GM12878 (cell line): ENCODE measurements around the gene TMEM97. TPM values are rescaled to one million over a fixed set of nuclear protein-coding genes. Genes with fewer than 3 reads are reported as not detected.

Source experiments
- BRCA1 ChIP-seq: IDR thresholded peaks from 2 replicates; pipeline ENCODE4 v1.6.1; 2011; ENCODE audit warnings: low read depth, low read length, improper control_type of control experiment
- CHD4 ChIP-seq: fragments of 200-600 bp; sonication (generic); IDR thresholded peaks from 2 replicates; pipeline ENCODE4 v1.6.1; 2016; ENCODE audit warnings: mild to moderate bottlenecking
- DPF2 ChIP-seq: fragments of 450-650 bp; IDR thresholded peaks from 2 replicates; pipeline ENCODE4 v1.6.1; 2017; ENCODE audit warnings: mild to moderate bottlenecking
- E2F8 ChIP-seq: fragments of 450-650 bp; IDR thresholded peaks from 2 replicates; pipeline ENCODE4 v1.6.1; 2018; ENCODE audit warnings: mild to moderate bottlenecking, low read depth, moderate library complexity; ENCODE audit not compliant: partially characterized antibody
- EGR1 ChIP-seq, 2 experiments: IDR thresholded peaks; 1 replicate in 1 of 2; 2 replicates in 1 of 2; pipeline ENCODE4 v1.6.1; 2011 to 2012; ENCODE audit warnings: low read depth in 2 of 2, low read length in 2 of 2, borderline replicate concordance in 1 of 2, mild to moderate bottlenecking in 1 of 2, moderate library complexity in 1 of 2
- FOS ChIP-seq: IDR thresholded peaks from 3 replicates; pipeline ENCODE4 v1.6.1; 2011; ENCODE audit warnings: borderline replicate concordance; ENCODE audit not compliant: insufficient read length; ENCODE audit errors: extremely low read depth
- FOXM1 ChIP-seq: IDR thresholded peaks from 2 replicates; pipeline ENCODE4 v1.6.1; 2012; ENCODE audit warnings: low read depth, mild to moderate bottlenecking, inconsistent platforms, low read length, moderate library complexity
- GATAD2B ChIP-seq: fragments of 450-650 bp; conservative IDR thresholded peaks from 2 replicates; pipeline ENCODE4 v1.6.1; 2017; ENCODE audit warnings: low read depth, mild to moderate bottlenecking, moderate library complexity
- HDAC6 ChIP-seq: fragments of 200-600 bp; sonication (generic); IDR thresholded peaks from one replicate; pipeline ENCODE4 v1.8.0; 2017; ENCODE audit warnings: antibody characterized with exemption; ENCODE audit not compliant: unreplicated experiment
- IKZF2 ChIP-seq, 2 experiments: fragments of 450-650 bp; IDR thresholded peaks; 2 replicates each; pipeline ENCODE4 v1.6.1; 2017; ENCODE audit warnings: mild to moderate bottlenecking in 2 of 2, moderate library complexity in 2 of 2
- NFXL1 ChIP-seq: fragments of 450-650 bp; IDR thresholded peaks from 2 replicates; pipeline ENCODE4 v1.6.1; 2017; ENCODE audit warnings: antibody characterized with exemption, mild to moderate bottlenecking, borderline replicate concordance
- NR2C2 ChIP-seq: IDR thresholded peaks from 2 replicates; pipeline ENCODE4 v1.6.1; 2011; ENCODE audit warnings: borderline replicate concordance, low read depth; ENCODE audit not compliant: control insufficient read depth, insufficient read length
- RBBP5 ChIP-seq: fragments of 200-600 bp; sonication (generic); conservative IDR thresholded peaks from 2 replicates; pipeline ENCODE4 v1.6.1; 2016
- RELA ChIP-seq: fragments of 450-650 bp; IDR thresholded peaks from 2 replicates; pipeline ENCODE4 v1.8.0; 2014; ENCODE audit warnings: borderline replicate concordance; ENCODE audit not compliant: partially characterized antibody
- RELB ChIP-seq: fragments of 450-650 bp; IDR thresholded peaks from 2 replicates; pipeline ENCODE4 v1.6.1; 2017; ENCODE audit warnings: low read depth, mild to moderate bottlenecking, moderate library complexity
- REST ChIP-seq: IDR thresholded peaks from 2 replicates; pipeline ENCODE4 v1.6.1; 2012; ENCODE audit warnings: mild to moderate bottlenecking, low read depth, low read length
- SMAD5 ChIP-seq: IDR thresholded peaks from 2 replicates; pipeline ENCODE4 v1.6.1; 2016; ENCODE audit warnings: antibody characterized with exemption, low read depth
- SP1 ChIP-seq: IDR thresholded peaks from one replicate; pipeline ENCODE4 v1.6.1; 2011; ENCODE audit warnings: low read depth, low read length
- TCF12 ChIP-seq: IDR thresholded peaks from 2 replicates; pipeline ENCODE4 v1.6.1; 2011; ENCODE audit warnings: low read depth, mild to moderate bottlenecking, low read length
- TCF3 ChIP-seq: IDR thresholded peaks from 2 replicates; pipeline ENCODE4 v1.6.1; 2012; ENCODE audit warnings: low read depth, mild to moderate bottlenecking, low read length, borderline replicate concordance; ENCODE audit not compliant: insufficient read depth
- WRNIP1 ChIP-seq: IDR thresholded peaks from 2 replicates; pipeline ENCODE4 v1.6.1; 2011; ENCODE audit warnings: low read depth, low read length, improper control_type of control experiment, borderline replicate concordance
- ZNF24 ChIP-seq: fragments of 450-650 bp; IDR thresholded peaks from 2 replicates; pipeline ENCODE4 v1.6.1; 2017; ENCODE audit warnings: antibody characterized with exemption, mild to moderate bottlenecking
- ZNF384 ChIP-seq: IDR thresholded peaks from 2 replicates; pipeline ENCODE4 v1.6.1; 2012; ENCODE audit warnings: low read depth, mild to moderate bottlenecking, low read length, improper control_type of control experiment, borderline replicate concordance
- ZSCAN29 ChIP-seq: fragments of 450-650 bp; IDR thresholded peaks from 2 replicates; pipeline ENCODE4 v1.6.1; 2017; ENCODE audit warnings: mild to moderate bottlenecking, moderate library complexity
- polyA plus RNA-seq, 11 experiments: library from polyadenylated mRNA; depleted of rRNA in 4 of 11; unstranded in 6 of 11; stranded (reverse) in 5 of 11; fragments of >200 nt; fragmentation: Nextera tagmentation in 4 of 11; fragmentation: Illumina TruSeq in 1 of 11; extraction: Ambion mirVana in 4 of 11; extraction: Trizol in 1 of 11; gene quantifications; 1 replicate in 1 of 11; 2 replicates in 10 of 11; pipeline versions ENCODE4 v1.2.1 to v1.2.3, GENCODE V29; 2011 to 2016; ENCODE audit warnings: inconsistent platforms in 2 of 11, missing spikeins in 2 of 11, low read depth in 1 of 11
- total RNA-seq, 4 experiments: library from RNA; depleted of rRNA in 3 of 4; stranded (reverse); fragments of >200 nt in 3 of 4; fragmentation: Illumina TruSeq in 1 of 4; extraction: Trizol in 1 of 4; gene quantifications; 2 replicates each; pipeline versions ENCODE4 v1.2.1 to v1.2.3, GENCODE V29; 2013 to 2021

Gene TMEM97
- total and polyA plus RNA-seq, 10 of the 15 experiments (the other 5 are each of a cell fraction or from before 2014, with no cell fraction given): 58.0 to 134 (median 86.0) TPM

- no peak for TF ChIP-seq IKZF2 (IDR thresholded peaks at IDR 0.05)
- no peak for TF ChIP-seq REST
- peak; percentile 75 for TF ChIP-seq SMAD5
- no peak for TF ChIP-seq NR2C2
- no peak for TF ChIP-seq RBBP5
- no peak for TF ChIP-seq NFXL1
- TF ChIP-seq CHD4: no peak
- TF ChIP-seq BRCA1: no peak
- no peak for TF ChIP-seq TCF12
- no peak for TF ChIP-seq ZNF24
- no peak for TF ChIP-seq ZSCAN29
- no peak for TF ChIP-seq RELA
- peak; percentile 86 for TF ChIP-seq GATAD2B
- TF ChIP-seq HDAC6: no peak
- peak; percentile 18; the same call in 1 of the 2 replicates for TF ChIP-seq ZNF384
- peak; percentile 69; the same call in 1 of the 2 replicates for TF ChIP-seq DPF2
- no peak for TF ChIP-seq EGR1 (IDR thresholded peaks at IDR 0.05; ENCODE audit: borderline replicate concordance in 1 of 2, low read depth in 2 of 2, low read length in 2 of 2)
- TF ChIP-seq WRNIP1: no peak
- no peak for TF ChIP-seq E2F8
- TF ChIP-seq TCF3: no peak
- TF ChIP-seq FOS: peak; percentile 47
- TF ChIP-seq RELB: peak; percentile 62
- TF ChIP-seq SP1: peak; percentile 96
- no peak for TF ChIP-seq FOXM1
These were observed at the start of gene TMEM97 (continued) for GRCh38 chr17:28318759-28319597.
